GM12892 (cell line): ENCODE results near the gene CXCR6.

Experiments
- POLR2A ChIP-seq: IDR thresholded peaks from 2 replicates; pipeline ENCODE4 v1.6.1; 2011; ENCODE audit warnings: low read depth, low read length, control low read depth
- POLR2AphosphoS5 ChIP-seq: IDR thresholded peaks from 2 replicates; pipeline ENCODE4 v1.6.1; 2011; ENCODE audit warnings: low read depth, low read length, control low read depth
- TAF1 ChIP-seq: IDR thresholded peaks from 2 replicates; pipeline ENCODE4 v1.6.1; 2011; ENCODE audit warnings: low read depth, mild to moderate bottlenecking, control low read depth, low read length, borderline replicate concordance

- TF ChIP-seq POLR2A = no peak
- TF ChIP-seq TAF1 = no peak
- no peak for TF ChIP-seq POLR2AphosphoS5
Measured at GRCh38 chr3:45952456-45952855, 9.2 kb downstream of the CXCR6 start.
